Bronchial epithelial cell (primary cell): ENCODE data around the gene DPP3. TPM values are rescaled to one million over a fixed set of nuclear protein-coding genes. Genes with fewer than 3 reads are reported as not detected.

Experiments
- DNase-seq: peaks from one replicate; pipeline ENCODE4 v3.0.0-alpha.2; 2010; ENCODE audit warnings: low read depth
- FAIRE-seq: peaks from 2 replicates; lab custom pipeline; 2011; peaks lifted over from hg19 to GRCh38; lab: Jason Lieb, UNC
- H3K27me3 ChIP-seq: 2 replicates; pipeline ENCODE4 v1.5.1; 2011; ENCODE audit warnings: low read length; ENCODE audit not compliant: control insufficient read depth, insufficient read depth
- H3K36me3 ChIP-seq: 2 replicates; pipeline ENCODE4 v1.5.1; 2011; ENCODE audit warnings: low read length; ENCODE audit not compliant: control insufficient read depth, insufficient read depth
- H3K4me3 ChIP-seq: 2 replicates; pipeline ENCODE4 v1.5.1; 2011; ENCODE audit warnings: mild to moderate bottlenecking, low read depth, low read length, control low read depth
- CTCF ChIP-seq: IDR thresholded peaks from 2 replicates; pipeline ENCODE4 v1.5.1; 2011; ENCODE audit warnings: mild to moderate bottlenecking, moderate library complexity, low read length, control low read depth, inconsistent platforms; ENCODE audit not compliant: insufficient read depth, severe bottlenecking
- total RNA-seq: library from RNA; depleted of rRNA; stranded (reverse); fragments of >200 nt; gene quantifications from 2 replicates; pipeline ENCODE4 v1.2.1, GENCODE V29; 2014

DPP3 gene
- total RNA-seq, 1 donor from 2014 or later = 45.0 TPM

- H3K36me3 ChIP-seq = peaks cover 36% of the 10 kb centered on the region
- FAIRE-seq (no peak), DNase-seq (no peak)
- no peak overlapping the region for H3K4me3 ChIP-seq
- peak; percentile 14 for TF ChIP-seq CTCF
- no peaks in the 10 kb centered on the region for H3K27me3 ChIP-seq
These were observed 15.2 kb downstream of the DPP3 start for GRCh38 chr11:66495401-66495854.

GRCh38 chr11:66497206-66497605 is 17.0 kb downstream of the DPP3 start:
- no peak for DNase-seq
- FAIRE-seq = no peak
- no peak for TF ChIP-seq CTCF
- Histone ChIP-seq H3K27me3 (no peaks in the 10 kb centered on the region), H3K4me3 (no peak overlapping the region), H3K36me3 (peaks cover 27% of the 10 kb centered on the region)

- peaks cover 17% of the 10 kb centered on the region for H3K36me3 ChIP-seq
- no peak overlapping the region for H3K4me3 ChIP-seq
- no peaks in the 10 kb centered on the region for H3K27me3 ChIP-seq
- FAIRE-seq (no peak), DNase-seq (no peak)
- no peak for TF ChIP-seq CTCF
These were observed 18.3 kb downstream of the DPP3 start for GRCh38 chr11:66498506-66498905.

GRCh38 chr11:66505276-66505816 is 25.1 kb downstream of the DPP3 start:
- TF ChIP-seq CTCF = no peak
- H3K27me3 ChIP-seq = no peaks in the 10 kb centered on the region
- DNase-seq (no peak), FAIRE-seq (no peak)
- H3K4me3 ChIP-seq = no peak overlapping the region
- H3K36me3 ChIP-seq = peaks cover 2% of the 10 kb centered on the region

- no peaks in the 10 kb centered on the region for H3K27me3 ChIP-seq
- DNase-seq (no peak), FAIRE-seq (no peak)
- no peak overlapping the region for H3K4me3 ChIP-seq
- peaks cover 5% of the 10 kb centered on the region for H3K36me3 ChIP-seq
- no peak for TF ChIP-seq CTCF
These were observed 28.9 kb downstream of the DPP3 start for GRCh38 chr11:66509131-66509561.
